Measurements from ENCODE around the gene TEC. TPM values are rescaled to one million over a fixed set of nuclear protein-coding genes. Genes with fewer than 3 reads are reported as not detected.

TEC gene
- total and polyA plus RNA-seq, 11 donors = 1.1 to 4.5 (median 2.2) TPM

- DNase-seq (no peak), ATAC-seq (no peak)
- Histone ChIP-seq H3K9me3 (no peaks in the 10 kb centered on the region), H3K4me3 (no peak overlapping the region), H3K27ac (no peak overlapping the region), H3K36me3 (no peaks in the 10 kb centered on the region), H3K27me3 (no peaks in the 10 kb centered on the region), H3K4me1 (no peaks in the 10 kb centered on the region)
- intact Hi-C loops (cut with DNase I) = no loop called here
- WGBS, 4 donors = 92 to 96% (median 93%) methylated on average over 3 of the region's 3 CpGs
- TF ChIP-seq CTCF (IDR thresholded peaks at IDR 0.05) (no peak), POLR2A (IDR thresholded peaks at IDR 0.05) (no peak)
These were observed 166.0 kb downstream of the TEC start for GRCh38 chr4:48103483-48104139.

DNA sequence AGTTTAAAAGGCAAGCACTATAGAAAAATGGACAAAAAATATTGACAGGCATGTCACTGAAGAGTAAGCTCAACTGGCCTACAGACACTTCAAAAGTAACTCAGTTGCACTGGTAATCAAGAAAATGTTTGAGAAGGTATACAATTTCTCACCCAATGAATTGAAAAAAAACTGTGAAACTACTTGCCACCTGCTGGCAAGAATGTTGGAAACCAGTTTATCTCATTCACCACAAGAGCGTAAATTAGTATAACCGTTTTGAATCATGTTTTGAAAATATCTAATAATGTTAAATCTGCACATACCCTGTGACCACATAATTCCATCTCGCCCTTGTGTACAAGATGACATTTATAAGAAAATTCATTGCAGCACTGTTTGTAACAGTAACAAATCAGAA, 167.3 kb downstream of the TEC start:
- ATAC-seq (no peak), DNase-seq (no peak)
- no peaks in the 10 kb centered on the region for H3K36me3 ChIP-seq
- 79 to 91% (median 82%) methylated on average over 3 of the region's 3 CpGs for WGBS, 4 donors
- H3K27ac ChIP-seq = no peak overlapping the region
- intact Hi-C loops (cut with DNase I) = no loop called here
- H3K27me3 ChIP-seq = no peaks in the 10 kb centered on the region
- TF ChIP-seq POLR2A (IDR thresholded peaks at IDR 0.05) (no peak), CTCF (IDR thresholded peaks at IDR 0.05) (no peak)
- H3K9me3 ChIP-seq = no peaks in the 10 kb centered on the region
- H3K4me3 ChIP-seq = no peak overlapping the region
- H3K4me1 ChIP-seq = no peaks in the 10 kb centered on the region

DNA sequence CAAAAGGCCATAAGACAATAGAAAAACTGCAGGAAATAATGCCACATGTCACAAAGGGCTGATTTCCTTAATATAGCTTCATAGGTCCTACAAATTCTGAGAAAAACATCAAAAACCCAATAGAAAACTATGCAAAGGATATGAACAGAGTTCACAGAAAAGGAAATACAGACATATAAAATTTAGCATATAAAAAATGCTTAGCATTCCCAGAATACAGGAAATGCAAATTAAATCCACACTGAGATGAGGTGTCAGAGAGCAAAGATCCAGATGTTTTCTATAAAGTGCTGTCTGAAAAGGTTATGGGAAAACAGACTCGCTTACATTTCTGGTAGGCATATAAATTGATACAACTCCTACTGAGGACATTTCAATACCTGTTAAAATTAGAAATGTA, 169.4 kb downstream of the TEC start:
- Histone ChIP-seq H3K4me3 (no peak overlapping the region), H3K36me3 (no peaks in the 10 kb centered on the region), H3K4me1 (no peaks in the 10 kb centered on the region), H3K9me3 (no peaks in the 10 kb centered on the region), H3K27me3 (peaks cover 0 to 2% (median 0%) of the 10 kb centered on the region in 9 donors), H3K27ac (no peak overlapping the region)
- TF ChIP-seq CTCF (IDR thresholded peaks at IDR 0.05) (no peak), POLR2A (IDR thresholded peaks at IDR 0.05) (no peak)
- 63 to 93% (median 67%) methylated on average over 1 of the region's 1 CpG for WGBS, 4 donors
- intact Hi-C loops (cut with DNase I) = no loop called here
- DNase-seq = no peak
- ATAC-seq = no peak

- 69 to 79% (median 74%) methylated on average over 2 of the region's 2 CpGs for WGBS, 4 donors
- TF ChIP-seq POLR2A (IDR thresholded peaks at IDR 0.05) = no peak
- no peak for TF ChIP-seq CTCF (IDR thresholded peaks at IDR 0.05)
- Histone ChIP-seq H3K4me1 (no peaks in the 10 kb centered on the region), H3K27ac (no peak overlapping the region), H3K9me3 (no peaks in the 10 kb centered on the region), H3K27me3 (peaks cover 0 to 7% (median 0%) of the 10 kb centered on the region in 9 donors), H3K4me3 (no peak overlapping the region), H3K36me3 (peaks cover 0 to 7% (median 0%) of the 10 kb centered on the region in 9 donors)
- intact Hi-C loops (cut with DNase I) = no loop called here
- ATAC-seq = no peak
- DNase-seq = no peak
These were observed 174.2 kb downstream of the TEC start for GRCh38 chr4:48095441-48095840.
